GM19467 (cell line): ENCODE data around the gene CCDC149.

Source experiments
- ATAC-seq: cut with Tn5 transposase; IDR thresholded peaks from one replicate; pipeline ENCODE4 v1.9.1; 2021; ENCODE audit warnings: mild to moderate bottlenecking, moderate library complexity; ENCODE audit not compliant: unreplicated experiment

Gene CCDC149

GRCh38 chr4:24881508-24882196 is 31.2 kb downstream of the CCDC149 start:
- ATAC-seq, result no peak

DNA sequence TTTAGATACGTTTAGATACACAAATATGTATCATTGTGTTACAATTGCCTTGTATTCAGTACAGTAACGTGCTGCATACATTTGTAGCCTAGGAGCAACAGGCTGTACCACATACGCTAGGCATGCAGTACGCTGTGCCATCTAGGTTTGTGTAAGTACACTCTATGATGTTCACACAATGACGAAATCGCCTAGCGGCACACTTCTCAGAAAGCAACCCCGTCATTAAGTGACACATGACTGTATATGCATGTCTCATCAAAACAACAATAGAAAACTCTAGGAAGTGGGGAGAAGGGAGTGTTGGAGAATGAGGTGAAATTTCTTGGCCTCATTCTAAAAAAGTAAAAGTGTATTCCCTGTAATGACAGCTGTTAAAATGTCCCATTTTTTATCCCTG is 32.7 kb downstream of the CCDC149 start:
- no peak for ATAC-seq

DNA sequence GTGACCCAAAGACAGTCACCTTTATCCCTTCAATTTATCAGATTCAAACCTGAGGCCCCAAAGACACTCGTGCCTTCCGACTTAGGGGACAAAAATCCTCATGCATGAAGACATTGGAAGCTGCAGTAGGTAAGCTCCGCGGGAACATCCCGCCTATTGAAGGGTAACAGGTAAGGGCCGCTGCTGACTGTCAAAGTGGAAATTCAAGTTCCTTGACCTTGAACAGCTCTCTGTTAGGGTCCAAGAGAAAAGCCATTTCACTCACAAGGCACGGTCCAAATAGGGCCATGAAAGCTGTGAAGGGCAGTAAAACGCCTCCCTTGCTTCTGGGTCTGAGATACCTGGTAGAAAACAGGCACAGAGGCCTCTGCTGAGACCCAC is 34.2 kb downstream of the CCDC149 start:
- no peak for ATAC-seq

- ATAC-seq, result no peak
These were observed 34.8 kb downstream of the CCDC149 start for GRCh38 chr4:24877868-24878635.

GRCh38 chr4:24876431-24876830 is 36.4 kb downstream of the CCDC149 start:
- ATAC-seq, result no peak

- no peak for ATAC-seq
These were observed 40.1 kb downstream of the CCDC149 start for GRCh38 chr4:24872720-24873119.

GRCh38 chr4:24871210-24871609 is 41.6 kb downstream of the CCDC149 start:
- no peak for ATAC-seq

DNA sequence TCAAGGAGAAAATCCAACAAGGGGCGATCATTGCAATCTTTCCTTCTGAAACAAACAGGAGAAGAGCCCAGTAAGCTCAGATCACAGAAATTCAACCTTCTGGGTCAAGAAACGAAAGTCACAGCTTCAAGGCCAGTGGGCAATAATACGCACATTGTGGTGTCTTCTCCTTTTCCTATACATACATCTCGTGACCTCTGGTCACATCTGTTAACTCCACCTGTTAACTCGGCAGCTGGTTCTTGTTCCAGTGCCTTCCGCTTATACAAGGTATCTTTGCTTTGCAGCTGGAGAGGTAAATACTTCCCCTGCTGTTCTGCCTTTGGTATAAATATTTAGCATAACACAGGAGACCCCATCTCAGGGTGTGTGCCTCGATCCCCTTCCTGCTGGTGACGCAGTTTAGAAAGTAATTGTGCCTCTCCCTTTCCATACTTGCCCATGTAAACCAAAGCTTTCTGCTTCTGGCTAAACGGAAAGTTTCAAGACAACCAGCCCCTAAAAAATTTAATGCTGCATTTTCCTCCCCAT is 45.0 kb downstream of the CCDC149 start:
- ATAC-seq, result no peak

- no peak for ATAC-seq
These were observed 45.6 kb downstream of the CCDC149 start for GRCh38 chr4:24867251-24867650.

- ATAC-seq, result no peak
These were observed 47.4 kb downstream of the CCDC149 start for GRCh38 chr4:24865401-24865800.

DNA sequence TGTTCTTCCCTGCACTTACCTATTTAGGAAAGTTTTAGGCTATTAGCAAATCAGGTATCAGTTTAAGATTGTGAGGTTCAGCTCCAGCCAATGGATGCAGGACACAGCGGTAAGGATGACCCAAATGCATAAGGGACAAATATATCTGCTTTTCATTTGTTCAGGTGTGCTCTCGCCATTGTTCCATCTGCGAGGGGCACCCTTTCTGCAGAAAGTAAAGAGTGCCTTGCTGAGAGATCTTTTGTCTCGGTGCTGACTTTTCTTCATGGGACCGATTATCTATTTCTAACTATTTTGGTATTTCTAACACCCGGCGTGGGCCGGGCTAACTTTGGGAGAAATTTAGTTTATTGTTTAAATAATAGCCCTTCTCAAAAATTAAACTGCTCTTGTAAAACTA is 49.0 kb downstream of the CCDC149 start:
- no peak for ATAC-seq

- ATAC-seq, result no peak
These were observed 50.6 kb downstream of the CCDC149 start for GRCh38 chr4:24862073-24862751.

DNA sequence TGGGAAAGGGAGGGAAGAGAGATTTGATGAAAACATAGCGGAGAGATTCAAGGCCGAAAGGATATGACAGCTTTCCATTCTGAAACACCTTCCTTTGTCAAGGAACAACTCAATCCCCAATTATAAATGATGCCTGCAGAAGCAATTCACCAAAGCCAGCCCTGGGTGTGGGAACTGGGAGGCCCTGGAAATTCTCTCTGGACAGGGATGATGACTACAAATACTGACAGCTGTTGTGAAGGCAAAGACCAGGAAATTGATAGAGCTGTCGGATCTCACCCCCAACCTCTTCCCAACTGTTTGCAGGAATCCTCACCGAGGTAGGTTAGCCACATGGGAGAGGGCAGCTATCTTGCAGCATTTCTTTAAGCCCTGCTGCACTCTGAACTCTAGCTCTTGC is 54.3 kb downstream of the CCDC149 start:
- no peak for ATAC-seq

GRCh38 chr4:24858026-24858425 is 54.8 kb downstream of the CCDC149 start:
- no peak for ATAC-seq

GRCh38 chr4:24856586-24856985 is 56.3 kb downstream of the CCDC149 start:
- peak; percentile 92 for ATAC-seq

- ATAC-seq, result no peak
These were observed 57.1 kb downstream of the CCDC149 start for GRCh38 chr4:24855741-24856140.

DNA sequence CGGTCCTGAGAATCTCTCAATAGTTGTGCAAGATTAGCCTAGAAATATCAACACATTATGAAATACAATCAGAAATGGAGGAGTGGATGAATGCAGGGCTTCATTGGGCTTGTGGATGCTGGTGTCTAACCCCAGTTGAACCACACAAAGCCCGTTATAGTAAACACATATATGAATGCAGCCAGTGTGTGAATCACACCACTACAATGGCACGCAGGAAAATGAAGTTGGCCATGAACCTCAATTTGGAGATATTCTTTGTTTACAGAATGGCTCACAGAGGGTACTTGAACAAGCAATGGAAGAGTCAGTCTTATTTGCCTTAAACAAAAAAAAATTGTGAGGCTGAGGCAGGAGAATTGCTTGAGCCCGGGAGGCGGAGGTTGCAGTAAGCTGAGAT is 59.7 kb downstream of the CCDC149 start:
- no peak for ATAC-seq

- ATAC-seq, result no peak
These were observed 62.2 kb downstream of the CCDC149 start for GRCh38 chr4:24850674-24851073.

DNA sequence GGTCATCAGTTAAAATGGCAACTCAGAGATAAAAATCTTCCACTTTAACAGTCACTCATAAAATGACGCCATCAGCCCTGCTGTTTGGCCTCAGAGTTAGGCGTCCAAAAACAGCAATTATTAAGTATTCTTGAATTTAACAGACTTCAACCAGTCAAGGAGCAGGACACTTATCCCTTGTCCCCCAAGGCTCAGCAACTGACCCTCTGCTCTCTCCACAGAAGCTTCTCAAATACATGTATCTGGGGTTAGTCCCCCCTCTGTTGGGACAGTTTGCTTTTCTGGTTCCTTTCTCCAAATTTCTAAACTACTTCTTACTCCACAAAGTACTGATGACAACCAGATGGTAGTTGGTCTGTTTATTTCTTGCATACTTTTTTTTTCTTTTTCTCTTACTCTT is 63.1 kb downstream of the CCDC149 start:
- no peak for ATAC-seq

DNA sequence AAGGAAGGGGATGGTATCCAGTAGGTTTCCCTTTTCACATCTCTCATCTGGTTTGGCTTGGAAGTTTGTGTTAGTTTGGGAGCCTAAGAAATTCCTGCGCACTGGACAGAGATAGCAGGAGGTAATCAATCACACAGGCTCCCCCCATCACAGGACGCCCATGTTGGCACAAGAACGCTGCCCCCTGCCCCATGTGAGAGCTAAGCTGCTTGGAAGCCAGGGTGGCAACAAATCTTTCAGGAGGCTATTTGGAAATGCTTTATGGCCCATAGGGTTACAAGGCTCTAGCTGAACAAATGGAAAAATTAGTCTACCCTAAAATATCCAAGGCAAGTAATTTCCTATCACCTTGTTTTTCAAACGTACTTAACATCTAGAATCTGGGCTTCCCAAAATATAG is 63.5 kb downstream of the CCDC149 start:
- ATAC-seq, result no peak

DNA sequence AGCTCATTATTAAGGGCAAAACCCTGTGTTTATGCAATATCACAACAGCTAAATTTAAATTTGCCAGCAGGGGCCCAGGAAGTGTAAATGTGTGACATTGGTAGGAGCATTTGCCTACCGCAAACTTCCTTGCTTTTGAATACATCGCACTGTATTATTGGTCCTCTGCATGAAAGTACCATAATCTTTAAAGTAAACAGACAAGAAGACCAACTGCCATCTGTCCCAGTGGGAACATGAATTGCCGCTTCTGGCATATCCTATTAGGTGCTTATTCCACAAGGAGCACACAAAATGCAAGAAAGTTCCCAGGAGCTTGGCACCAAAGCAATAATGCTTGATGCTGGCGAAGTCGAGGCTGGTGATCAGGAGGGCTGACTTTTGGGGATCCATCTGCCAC is 66.1 kb downstream of the CCDC149 start:
- no peak for ATAC-seq

- no peak for ATAC-seq
These were observed 66.9 kb downstream of the CCDC149 start for GRCh38 chr4:24845902-24846301.
